GM12801 (cell line): Measurements from ENCODE around the gene SUN2.

Source experiments
- CTCF ChIP-seq: IDR thresholded peaks from one replicate; pipeline ENCODE4 v1.5.1; 2011; ENCODE audit warnings: control low read depth; ENCODE audit not compliant: insufficient read length; ENCODE audit errors: extremely low read depth

SUN2 gene

GRCh38 chr22:38793721-38794466 is 38.1 kb upstream of the SUN2 start, which contains the start of gene DNAL4:
Gene DNAL4, minus strand, starts transcription at chr22:38794143. Its CDS starts 11,412 bp downstream, at chr22:38782731.
- no peak for TF ChIP-seq CTCF

DNA sequence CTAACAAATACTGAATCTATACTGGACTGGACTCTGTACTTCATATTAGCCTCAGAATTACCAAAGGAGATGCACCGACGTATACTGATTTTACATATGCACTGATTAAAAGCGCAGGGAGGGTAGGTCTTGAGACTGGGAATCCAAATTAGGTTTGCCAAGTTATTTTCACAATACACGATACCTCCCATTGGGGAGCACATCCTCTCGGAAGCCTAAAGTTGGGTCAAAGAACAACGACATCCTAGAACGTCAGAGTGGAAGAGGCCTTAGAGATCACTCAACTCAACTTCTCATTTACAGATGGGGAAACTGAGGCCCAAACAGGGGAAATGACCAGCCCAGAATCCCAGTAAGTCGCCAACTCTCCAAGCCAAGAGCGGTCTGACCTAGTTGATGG is 37.5 kb upstream of the SUN2 start:
- TF ChIP-seq CTCF, result no peak

- no peak for TF ChIP-seq CTCF
Observed at GRCh38 chr22:38792833-38793232, 37.0 kb upstream of the SUN2 start.

- no peak for TF ChIP-seq CTCF
Observed at GRCh38 chr22:38789606-38790005, 33.8 kb upstream of the SUN2 start.

- TF ChIP-seq CTCF, result no peak
Observed at GRCh38 chr22:38788846-38789245, 33.0 kb upstream of the SUN2 start.

DNA sequence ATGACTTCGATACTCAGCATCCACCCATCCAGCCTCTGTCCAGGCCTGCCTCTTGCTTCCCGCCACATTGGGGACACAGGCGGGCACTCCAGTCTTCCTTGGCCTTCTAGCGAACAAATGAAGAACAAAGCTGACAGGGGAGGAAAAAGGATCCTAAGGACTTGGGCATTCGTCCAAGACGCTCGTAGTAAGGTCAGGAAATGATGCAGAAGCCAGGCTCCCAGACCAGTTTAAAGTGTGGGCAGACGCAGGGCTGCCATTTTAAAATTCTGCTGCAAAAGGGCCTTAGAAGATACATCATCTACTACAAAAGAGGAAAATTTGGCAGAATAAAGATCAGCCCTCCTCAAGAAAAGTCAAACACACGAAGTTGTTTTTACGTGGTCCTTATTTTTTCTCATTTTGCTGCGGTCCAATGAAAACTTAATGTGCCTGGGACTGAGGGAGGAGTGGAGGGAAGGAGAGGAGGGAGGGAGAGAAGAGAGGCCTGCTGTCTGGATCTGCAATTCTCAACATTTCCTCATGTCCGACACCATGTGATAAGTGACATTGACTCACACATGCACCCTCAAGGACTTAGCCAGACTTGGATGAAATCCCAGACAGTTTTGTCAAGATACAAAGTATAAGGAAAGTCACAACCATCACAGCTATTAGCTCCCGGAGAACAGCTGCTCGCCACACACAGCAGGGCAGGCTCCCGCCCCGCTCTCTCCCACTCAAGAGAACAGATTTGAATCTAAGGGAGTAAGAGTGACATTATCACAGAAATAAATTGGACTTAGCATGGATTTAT is 32.4 kb upstream of the SUN2 start:
- TF ChIP-seq CTCF, result no peak

GRCh38 chr22:38786631-38787030 is 30.8 kb upstream of the SUN2 start:
- no peak for TF ChIP-seq CTCF
